ENCODE measurements around the gene IFITM10.

The IFITM10 gene

GRCh38 chr11:1780700-1781592, 30.6 kb upstream of the IFITM10 start:
- no peak for DNase-seq (ENCODE audit: low read depth)
- no peak for TF ChIP-seq CTCF (conservative IDR thresholded peaks at IDR 0.05; ENCODE audit: low read length)
- H3K4me3 ChIP-seq (ENCODE audit: low read length), result no peak overlapping the region

- no peak for TF ChIP-seq CTCF (conservative IDR thresholded peaks at IDR 0.05; ENCODE audit: low read length)
- H3K4me3 ChIP-seq (ENCODE audit: low read length), result no peak overlapping the region
- no peak for DNase-seq (ENCODE audit: low read depth)
These were observed 29.7 kb upstream of the IFITM10 start for GRCh38 chr11:1779806-1780699.

DNA sequence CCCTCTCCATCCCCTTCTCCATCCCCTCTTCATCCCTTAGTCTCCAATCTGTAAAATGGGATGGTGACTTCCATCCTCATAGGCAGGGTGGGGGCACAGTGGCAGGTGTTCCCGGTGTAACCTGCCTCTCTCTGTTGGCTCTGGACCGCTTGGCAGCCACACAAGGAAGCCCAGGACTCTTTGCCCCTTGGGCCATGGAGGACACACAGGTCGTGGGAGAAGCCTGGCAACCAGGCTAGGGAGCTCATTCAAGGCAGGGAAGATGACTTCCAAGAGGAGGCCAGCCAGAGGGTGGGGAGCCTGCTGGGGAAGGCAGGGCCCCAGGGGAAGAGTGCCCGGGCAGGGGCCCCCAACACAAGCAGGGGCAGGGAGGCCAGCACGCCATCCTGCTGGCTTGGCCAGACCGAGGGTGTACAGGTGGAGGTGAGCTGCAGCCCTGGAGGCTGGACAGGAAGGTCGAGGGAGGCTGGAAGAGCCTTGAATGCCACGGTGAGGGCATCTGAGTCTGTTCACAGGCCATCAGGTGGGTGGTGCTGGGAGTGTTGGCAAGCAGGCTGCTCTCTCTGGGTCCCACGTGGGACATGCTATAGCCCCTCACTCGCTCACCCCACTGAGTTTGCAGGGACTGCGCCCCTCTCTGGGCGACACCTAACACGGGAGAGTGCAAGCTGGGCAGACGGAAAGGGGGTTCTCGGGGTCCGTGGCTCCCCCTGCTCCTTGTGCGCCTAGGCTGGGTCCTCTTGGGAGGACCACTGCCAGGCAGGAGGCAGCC, 28.8 kb upstream of the IFITM10 start:
- no peak for DNase-seq (ENCODE audit: low read depth)
- no peak overlapping the region for H3K4me3 ChIP-seq (ENCODE audit: low read length)
- no peak for TF ChIP-seq CTCF (conservative IDR thresholded peaks at IDR 0.05; ENCODE audit: low read length)

DNA sequence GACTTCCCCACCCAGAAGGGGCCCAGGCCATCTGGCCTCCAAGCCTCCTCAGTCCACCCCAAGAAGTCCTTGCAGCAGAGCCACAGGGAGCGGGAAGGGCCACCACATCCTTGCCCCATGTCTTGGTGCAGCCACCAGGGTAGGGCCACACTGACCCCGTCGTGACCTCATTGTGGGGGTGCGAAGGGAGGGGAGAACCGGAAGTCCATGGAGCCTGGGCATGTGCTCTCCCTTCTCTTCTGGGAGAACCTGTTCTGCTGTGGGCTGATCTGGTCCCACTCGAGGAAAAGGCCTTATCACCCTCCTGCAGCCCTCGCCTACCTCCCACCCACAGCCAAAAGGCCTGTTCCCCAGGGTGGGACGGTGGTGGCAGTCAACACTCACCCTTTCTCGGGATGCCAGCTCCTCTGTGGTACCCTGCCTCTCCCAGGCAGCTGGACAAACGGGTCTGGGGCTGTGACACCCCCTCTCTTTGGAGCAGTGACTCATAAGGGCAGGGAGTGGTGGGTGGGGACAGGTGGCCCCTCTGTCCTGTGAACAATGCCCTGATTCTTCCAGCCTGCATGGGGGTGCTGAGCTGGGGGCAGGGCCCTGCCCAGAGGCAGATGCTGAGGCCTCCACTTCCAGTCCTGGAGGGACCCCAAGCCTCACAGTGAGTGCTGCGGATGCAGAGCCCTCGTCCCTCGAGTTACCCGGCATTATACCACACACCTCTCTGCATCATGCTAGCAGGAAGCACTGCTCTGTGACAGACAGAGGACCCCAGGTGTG, 27.9 kb upstream of the IFITM10 start:
- DNase-seq (ENCODE audit: low read depth), result no peak

DNA sequence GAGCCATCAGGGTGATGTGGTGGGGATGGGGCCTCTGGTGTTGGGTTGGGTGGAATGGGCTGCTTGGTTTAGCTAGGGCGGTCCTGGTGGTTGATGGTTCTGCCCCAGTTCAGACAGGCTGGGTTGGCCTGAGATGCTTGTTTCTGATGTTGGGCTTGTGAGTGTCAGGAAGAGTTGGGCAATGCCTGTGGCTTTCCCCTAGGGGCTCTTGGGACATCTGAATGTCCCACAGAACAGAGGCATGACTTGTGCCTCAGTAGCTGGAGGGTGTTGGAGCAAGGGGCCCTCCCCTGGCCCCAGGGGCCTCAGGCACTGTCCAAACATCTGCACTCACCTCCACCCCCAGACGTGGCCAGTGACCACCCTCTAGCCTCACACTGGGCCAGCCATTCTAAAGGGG, 27.3 kb upstream of the IFITM10 start:
- DNase-seq (ENCODE audit: low read depth), result no peak
- no peak for TF ChIP-seq CTCF (conservative IDR thresholded peaks at IDR 0.05; ENCODE audit: low read length)
- no peak overlapping the region for H3K4me3 ChIP-seq (ENCODE audit: low read length)

More for the DNA sequence above, 27.9 kb upstream of the IFITM10 start:
- no peak overlapping the region for H3K4me3 ChIP-seq (ENCODE audit: low read length)
- no peak for TF ChIP-seq CTCF (conservative IDR thresholded peaks at IDR 0.05; ENCODE audit: low read length)
